Liver (tissue), 9 donors: Measurements from ENCODE around the gene GFM1. TPM values are rescaled to one million over a fixed set of nuclear protein-coding genes. Genes with fewer than 3 reads are reported as not detected.

ENCODE experiments used
- DNase-seq: peaks from one replicate; pipeline ENCODE4 v3.0.0-alpha.2; 2017; ENCODE audit warnings: low spot score
- H3K27ac ChIP-seq, 2 donors: one replicate each; pipeline ENCODE4 v1.7.0; 2013; ENCODE audit warnings: inconsistent platforms in 2 of 2, low read length in 2 of 2, control low read depth in 1 of 2, low read depth in 1 of 2, mild to moderate bottlenecking in 1 of 2
- H3K27me3 ChIP-seq, 4 donors: one replicate each; pipeline versions ENCODE4 v1.6.1 to v1.7.0; 2013; ENCODE audit warnings: low read length in 3 of 4, inconsistent platforms in 1 of 4, mild to moderate bottlenecking in 1 of 4, moderate library complexity in 1 of 4; ENCODE audit not compliant: control insufficient read depth in 4 of 4, insufficient read depth in 4 of 4
- H3K36me3 ChIP-seq, 4 donors: one replicate each; pipeline versions ENCODE4 v1.6.1 to v1.7.0; 2013; ENCODE audit warnings: low read length in 3 of 4, mild to moderate bottlenecking in 3 of 4, low read depth in 1 of 4, moderate library complexity in 1 of 4; ENCODE audit not compliant: control insufficient read depth in 4 of 4, insufficient read depth in 3 of 4
- H3K4me1 ChIP-seq, 4 donors: one replicate each; pipeline versions ENCODE4 v1.6.1 to v1.7.0; 2013; ENCODE audit warnings: low read length in 3 of 4, mild to moderate bottlenecking in 3 of 4, moderate library complexity in 1 of 4; ENCODE audit not compliant: control insufficient read depth in 4 of 4, insufficient read depth in 4 of 4
- H3K4me3 ChIP-seq, 3 donors: one replicate each; pipeline versions ENCODE4 v1.6.1 to v1.7.0; 2013; ENCODE audit warnings: low read length in 3 of 3, control low read depth in 1 of 3, low read depth in 1 of 3, mild to moderate bottlenecking in 1 of 3
- H3K9ac ChIP-seq, 2 donors: one replicate each; pipeline ENCODE4 v1.7.0; 2013; ENCODE audit warnings: low read length in 2 of 2, mild to moderate bottlenecking in 2 of 2, moderate library complexity in 2 of 2, control low read depth in 1 of 2, low read depth in 1 of 2
- H3K9me3 ChIP-seq, 4 donors: one replicate each; pipeline versions ENCODE4 v1.6.1 to v1.7.0; 2013; ENCODE audit warnings: low read length in 3 of 4; ENCODE audit not compliant: control insufficient read depth in 4 of 4
- ATF3 ChIP-seq: IDR thresholded peaks from 2 replicates; pipeline ENCODE4 v1.6.1; 2016; ENCODE audit warnings: antibody characterized with exemption
- CTCF ChIP-seq: fragments of 150-350 bp; IDR thresholded peaks from 2 replicates; pipeline ENCODE4 v1.5.1; 2017; ENCODE audit warnings: improper control_type of control experiment, low read depth, low read length; ENCODE audit not compliant: missing input control
- EGR1 ChIP-seq, 2 donors: IDR thresholded peaks; 2 replicates each; pipeline ENCODE4 v1.6.1; 2016 to 2018; ENCODE audit warnings: antibody characterized with exemption in 2 of 2, low read depth in 2 of 2
- FOXA1 ChIP-seq: IDR thresholded peaks from 2 replicates; pipeline ENCODE4 v1.6.1; 2016; ENCODE audit warnings: antibody characterized with exemption
- FOXA2 ChIP-seq: IDR thresholded peaks from 2 replicates; pipeline ENCODE4 v1.6.1; 2016; ENCODE audit warnings: antibody characterized with exemption
- GABPA ChIP-seq, 2 donors: IDR thresholded peaks in 1 of 2; conservative IDR thresholded peaks in 1 of 2; 2 replicates each; pipeline ENCODE4 v1.6.1; 2016; ENCODE audit warnings: antibody characterized with exemption in 2 of 2, mild to moderate bottlenecking in 1 of 2, moderate library complexity in 1 of 2
- HNF4A ChIP-seq, 2 donors: conservative IDR thresholded peaks; 2 replicates each; pipeline ENCODE4 v1.6.1; 2016; ENCODE audit warnings: antibody characterized with exemption in 2 of 2, mild to moderate bottlenecking in 2 of 2
- HNF4G ChIP-seq: IDR thresholded peaks from 2 replicates; pipeline ENCODE4 v1.6.1; 2016; ENCODE audit warnings: antibody characterized with exemption
- JUND ChIP-seq, 2 donors: IDR thresholded peaks; 2 replicates each; pipeline ENCODE4 v1.6.1; 2016; ENCODE audit warnings: antibody characterized with exemption in 2 of 2
- MAX ChIP-seq: IDR thresholded peaks from 2 replicates; pipeline ENCODE4 v1.6.1; 2016; ENCODE audit warnings: antibody characterized with exemption
- NR2F2 ChIP-seq: IDR thresholded peaks from 2 replicates; pipeline ENCODE4 v1.6.1; 2016; ENCODE audit warnings: antibody characterized with exemption
- RAD21 ChIP-seq, 2 donors: IDR thresholded peaks; 2 replicates each; pipeline ENCODE4 v1.6.1; 2016; ENCODE audit warnings: antibody characterized with exemption in 2 of 2, mild to moderate bottlenecking in 2 of 2
- REST ChIP-seq: IDR thresholded peaks from 2 replicates; pipeline ENCODE4 v1.6.1; 2016; ENCODE audit warnings: antibody characterized with exemption, mild to moderate bottlenecking
- RXRA ChIP-seq, 2 donors: IDR thresholded peaks; 2 replicates each; pipeline ENCODE4 v1.6.1; 2017 to 2018; ENCODE audit warnings: antibody characterized with exemption in 2 of 2, mild to moderate bottlenecking in 1 of 2
- SP1 ChIP-seq: IDR thresholded peaks from 2 replicates; pipeline ENCODE4 v1.6.1; 2018; ENCODE audit warnings: antibody characterized with exemption, mild to moderate bottlenecking
- TAF1 ChIP-seq: conservative IDR thresholded peaks from 2 replicates; pipeline ENCODE4 v1.6.1; 2016; ENCODE audit warnings: antibody characterized with exemption, mild to moderate bottlenecking
- YY1 ChIP-seq: IDR thresholded peaks from 2 replicates; pipeline ENCODE4 v1.6.1; 2016; ENCODE audit warnings: antibody characterized with exemption, mild to moderate bottlenecking
- ZBTB33 ChIP-seq: IDR thresholded peaks from 2 replicates; pipeline ENCODE4 v1.6.1; 2016; ENCODE audit warnings: antibody characterized with exemption
- WGBS: extraction: QIAGEN DNeasy Blood & Tissue Kit; methylation state at CpG from one replicate; pipeline ENCODE4 v1.1.7; 2013; 5-methylcytosine and 5-hydroxymethylcytosine counted together
- polyA plus RNA-seq, 2 donors: library from polyadenylated mRNA; stranded (reverse) in 1 of 2; unstranded in 1 of 2; fragments of 200-250 nt in 1 of 2; fragments of >200 nt in 1 of 2; fragmentation: Nextera tagmentation in 1 of 2; extraction: Ambion mirVana in 1 of 2; gene quantifications; one replicate each; pipeline versions ENCODE4 v1.2.1 to v1.2.3, GENCODE V29; 2013 to 2015
- total RNA-seq, 2 donors: library from RNA; depleted of rRNA; stranded (reverse); fragments of >200 nt; gene quantifications; one replicate each; pipeline ENCODE4 v1.2.3, GENCODE V29; 2014
- donor health status: healthy.
- donor health status: healthy.
- donor health status: healthy.
- donor health status: healthy.
- donor health status: healthy.

GFM1 gene
- total RNA-seq (10 to 100 TPM; 35.0 to 73.2 TPM), polyA plus RNA-seq (10 to 100 TPM; 33.8 to 36.5 TPM)

GRCh38 chr3:158644345-158644908 is at the start of gene GFM1:
Gene GFM1 (plus strand): TSS chr3:158644527. CDS start chr3:158644635, 108 bp downstream.
- Histone ChIP-seq H3K9ac (peak within 1 kb of the TSS; percentile 87 to 92), H3K4me3 (peak within 1 kb of the TSS; percentile 80 to 100 (median 85)), H3K9me3 (no peaks in the 10 kb centered on the region), H3K27ac (peak within 1 kb of the TSS; percentile 72 to 86), H3K4me1 (peaks cover 2 to 13% (median 11%) of the 10 kb centered on the region in 4 donors), H3K36me3 (peaks cover 0 to 5% (median 4%) of the 10 kb centered on the region in 4 donors), H3K27me3 (peaks cover 0 to 2% (median 0%) of the 10 kb centered on the region in 4 donors)
- DNase-seq, result peak; percentile 89
- WGBS, result under 1% methylated on average over 42 of the region's 42 CpGs
- TF ChIP-seq GABPA (IDR thresholded peaks at IDR 0.05 in 1 of 2, conservative IDR thresholded peaks at IDR 0.05 in 1 of 2) (peak; percentile 83 to 98), FOXA1 (no peak), SP1 (peak; percentile 79), REST (peak; percentile 82), ATF3 (no peak), HNF4A (conservative IDR thresholded peaks at IDR 0.05) (peak; percentile 90 to 95), HNF4G (peak; percentile 81), FOXA2 (no peak), ZBTB33 (peak; percentile 86), MAX (peak; percentile 93), RAD21 (IDR thresholded peaks at IDR 0.05) (peak; percentile 67 to 81), CTCF (peak; percentile 70), JUND (IDR thresholded peaks at IDR 0.05) (peak in 1 of 2 donors; percentile 75), TAF1 (peak; percentile 44), EGR1 (IDR thresholded peaks at IDR 0.05; ENCODE audit: low read depth in 2 of 2) (peak; percentile 71 to 85), YY1 (peak; percentile 86), NR2F2 (peak; percentile 72), RXRA (IDR thresholded peaks at IDR 0.05) (peak; percentile 80 to 82)
